Osteoblast (primary cell): ENCODE measurements around the gene ADK. TPM values are rescaled to one million over a fixed set of nuclear protein-coding genes. Genes with fewer than 3 reads are reported as not detected.

Experiments
- DNase-seq: peaks from one replicate; pipeline ENCODE4 v3.0.0; 2011; ENCODE audit warnings: low spot score, mixed read lengths; ENCODE audit not compliant: insufficient read length; ENCODE audit errors: missing footprints
- H2AFZ ChIP-seq: 2 replicates; pipeline ENCODE4 v1.6.0; 2011; ENCODE audit warnings: mild to moderate bottlenecking, low read length
- H3K27ac ChIP-seq: 2 replicates; pipeline ENCODE4 v1.5.1; 2011; ENCODE audit warnings: mild to moderate bottlenecking, low read depth, low read length, moderate library complexity
- H3K27me3 ChIP-seq: 2 replicates; pipeline ENCODE4 v1.6.0; 2012; ENCODE audit warnings: mild to moderate bottlenecking, control low read depth, inconsistent platforms, low read length, moderate library complexity; ENCODE audit not compliant: insufficient read depth
- H3K36me3 ChIP-seq: 2 replicates; pipeline ENCODE4 v1.5.1; 2011; ENCODE audit warnings: mild to moderate bottlenecking, low read length, control low read depth, moderate library complexity; ENCODE audit not compliant: insufficient read depth
- H3K4me1 ChIP-seq: 2 replicates; pipeline ENCODE4 v1.5.1; 2011; ENCODE audit warnings: mild to moderate bottlenecking, low read length, control low read depth, moderate library complexity; ENCODE audit not compliant: insufficient read depth
- H3K4me2 ChIP-seq: 2 replicates; pipeline ENCODE4 v1.6.0; 2011; ENCODE audit warnings: mild to moderate bottlenecking, low read length; ENCODE audit not compliant: insufficient read depth
- H3K4me3 ChIP-seq: fragments of 200-600 bp; sonication (generic); 3 replicates; pipeline ENCODE4 v1.5.1; 2012; ENCODE audit warnings: mild to moderate bottlenecking, low read length, inconsistent platforms; ENCODE audit not compliant: insufficient read depth
- H3K79me2 ChIP-seq: 2 replicates; pipeline ENCODE4 v1.6.0; 2012; ENCODE audit warnings: mild to moderate bottlenecking, low read length, control low read depth, inconsistent platforms; ENCODE audit not compliant: insufficient read depth
- H3K9me3 ChIP-seq: 2 replicates; pipeline ENCODE4 v1.5.1; 2011; ENCODE audit warnings: low read depth, low read length, control low read depth
- H4K20me1 ChIP-seq: 2 replicates; pipeline ENCODE4 v1.6.0; 2012; ENCODE audit warnings: mild to moderate bottlenecking, low read length, control low read depth; ENCODE audit not compliant: insufficient read depth
- CTCF ChIP-seq: IDR thresholded peaks from 2 replicates; pipeline ENCODE4 v1.5.1; 2011; ENCODE audit warnings: mild to moderate bottlenecking, low read depth, low read length, moderate library complexity; ENCODE audit errors: extremely low read depth
- total RNA-seq: library from RNA; depleted of rRNA; stranded (reverse); fragments of >200 nt; gene quantifications from 2 replicates; pipeline ENCODE4 v1.2.3, GENCODE V29; 2012

ADK gene
- total RNA-seq, 1 donor, result 34.0 TPM

- no peaks in the 10 kb centered on the region for H3K79me2 ChIP-seq
- H3K27ac ChIP-seq, result no peak overlapping the region
- H4K20me1 ChIP-seq, result no peaks in the 10 kb centered on the region
- H2AFZ ChIP-seq, result no peak overlapping the region
- no peak for DNase-seq
- H3K4me3 ChIP-seq, result no peak overlapping the region
- H3K27me3 ChIP-seq, result no peaks in the 10 kb centered on the region
- H3K4me1 ChIP-seq, result no peaks in the 10 kb centered on the region
- no peak overlapping the region for H3K4me2 ChIP-seq
- TF ChIP-seq CTCF, result no peak
- H3K9me3 ChIP-seq, result no peaks in the 10 kb centered on the region
- H3K36me3 ChIP-seq, result no peaks in the 10 kb centered on the region
Observed at GRCh38 chr10:74683621-74684364, 532.8 kb downstream of the ADK start.

DNA sequence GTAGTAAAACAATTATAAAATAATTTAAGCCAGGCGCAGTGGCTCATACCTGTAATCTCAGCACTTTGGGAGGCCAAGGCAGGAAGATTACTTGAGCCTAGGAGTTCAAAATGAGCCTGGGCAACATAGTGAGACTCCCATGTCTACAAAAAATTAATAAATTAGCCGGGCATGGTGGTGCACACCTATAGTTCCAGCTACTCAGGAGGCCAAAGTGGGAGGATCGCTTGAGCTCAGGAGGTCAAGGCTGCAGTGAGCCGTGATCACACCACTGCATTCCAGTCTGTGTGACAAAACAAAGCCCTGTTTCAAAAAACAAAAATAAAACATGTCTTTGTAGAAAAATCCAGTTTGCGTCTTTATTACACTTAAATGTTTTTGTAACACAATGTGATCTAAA is 533.4 kb downstream of the ADK start:
- Histone ChIP-seq H3K36me3 (no peaks in the 10 kb centered on the region), H3K27me3 (no peaks in the 10 kb centered on the region), H3K9me3 (no peaks in the 10 kb centered on the region), H3K4me2 (no peak overlapping the region), H3K4me1 (no peaks in the 10 kb centered on the region), H3K79me2 (no peaks in the 10 kb centered on the region), H2AFZ (no peak overlapping the region), H3K27ac (no peak overlapping the region), H4K20me1 (no peaks in the 10 kb centered on the region), H3K4me3 (no peak overlapping the region)
- no peak for DNase-seq
- no peak for TF ChIP-seq CTCF

DNA sequence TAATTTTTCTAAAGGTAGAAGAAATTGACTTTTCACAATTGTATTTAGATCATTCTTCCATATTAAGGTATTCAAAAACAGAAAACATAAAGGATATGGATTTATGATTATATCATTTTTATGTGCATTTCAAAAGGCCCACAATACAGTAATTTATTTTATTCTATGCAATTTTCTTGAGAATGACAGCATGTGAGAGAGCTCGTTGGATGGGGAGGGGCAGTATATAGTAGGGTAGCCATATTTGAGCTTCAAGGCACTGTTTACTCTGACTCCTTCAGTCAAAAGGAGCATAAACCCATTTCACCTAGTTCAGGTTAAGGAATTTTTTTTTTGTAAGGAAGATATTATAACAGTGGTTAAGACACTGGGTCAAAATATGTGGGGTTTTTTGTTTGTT is 534.5 kb downstream of the ADK start:
- Histone ChIP-seq H3K4me3 (no peak overlapping the region), H3K36me3 (no peaks in the 10 kb centered on the region), H2AFZ (no peak overlapping the region), H3K4me2 (no peak overlapping the region), H3K9me3 (no peaks in the 10 kb centered on the region), H3K27me3 (no peaks in the 10 kb centered on the region), H3K79me2 (no peaks in the 10 kb centered on the region), H4K20me1 (no peaks in the 10 kb centered on the region), H3K27ac (no peak overlapping the region), H3K4me1 (no peaks in the 10 kb centered on the region)
- no peak for DNase-seq
- TF ChIP-seq CTCF, result no peak

DNA sequence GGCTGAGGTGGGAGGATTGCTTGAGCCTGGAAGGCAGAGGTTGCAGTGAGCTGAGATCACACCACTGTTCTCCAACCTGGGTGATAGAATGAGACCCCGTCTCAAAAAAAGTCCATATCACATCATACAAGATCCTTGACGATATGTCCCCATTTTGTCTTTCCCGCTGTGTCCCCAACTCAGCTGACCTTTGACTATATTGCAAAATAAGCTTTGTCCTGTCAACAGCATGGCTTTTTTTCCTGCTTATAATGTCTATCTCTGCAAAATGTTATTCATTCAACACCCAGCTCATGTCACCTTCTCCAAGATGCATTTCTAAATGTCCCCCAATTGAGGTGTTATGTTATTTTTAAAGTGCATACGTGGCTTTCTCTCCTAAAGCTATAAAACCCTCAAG is 539.4 kb downstream of the ADK start:
- no peaks in the 10 kb centered on the region for H3K36me3 ChIP-seq
- DNase-seq, result no peak
- no peak overlapping the region for H3K4me3 ChIP-seq
- H3K79me2 ChIP-seq, result no peaks in the 10 kb centered on the region
- no peak overlapping the region for H3K4me2 ChIP-seq
- H2AFZ ChIP-seq, result no peak overlapping the region
- no peaks in the 10 kb centered on the region for H3K9me3 ChIP-seq
- H3K27ac ChIP-seq, result no peak overlapping the region
- no peaks in the 10 kb centered on the region for H3K4me1 ChIP-seq
- TF ChIP-seq CTCF, result no peak
- no peaks in the 10 kb centered on the region for H4K20me1 ChIP-seq
- H3K27me3 ChIP-seq, result no peaks in the 10 kb centered on the region
